CD4-positive, alpha-beta T cell treated with Interleukin-2 at 100 ng/mL for 4 hours (primary cell): ENCODE results near the gene HRH1.

Experiments
- DNase-seq: peaks from one replicate; pipeline ENCODE4 v3.0.0-alpha.2; 2020; ENCODE audit warnings: low spot score

The HRH1 gene

DNA sequence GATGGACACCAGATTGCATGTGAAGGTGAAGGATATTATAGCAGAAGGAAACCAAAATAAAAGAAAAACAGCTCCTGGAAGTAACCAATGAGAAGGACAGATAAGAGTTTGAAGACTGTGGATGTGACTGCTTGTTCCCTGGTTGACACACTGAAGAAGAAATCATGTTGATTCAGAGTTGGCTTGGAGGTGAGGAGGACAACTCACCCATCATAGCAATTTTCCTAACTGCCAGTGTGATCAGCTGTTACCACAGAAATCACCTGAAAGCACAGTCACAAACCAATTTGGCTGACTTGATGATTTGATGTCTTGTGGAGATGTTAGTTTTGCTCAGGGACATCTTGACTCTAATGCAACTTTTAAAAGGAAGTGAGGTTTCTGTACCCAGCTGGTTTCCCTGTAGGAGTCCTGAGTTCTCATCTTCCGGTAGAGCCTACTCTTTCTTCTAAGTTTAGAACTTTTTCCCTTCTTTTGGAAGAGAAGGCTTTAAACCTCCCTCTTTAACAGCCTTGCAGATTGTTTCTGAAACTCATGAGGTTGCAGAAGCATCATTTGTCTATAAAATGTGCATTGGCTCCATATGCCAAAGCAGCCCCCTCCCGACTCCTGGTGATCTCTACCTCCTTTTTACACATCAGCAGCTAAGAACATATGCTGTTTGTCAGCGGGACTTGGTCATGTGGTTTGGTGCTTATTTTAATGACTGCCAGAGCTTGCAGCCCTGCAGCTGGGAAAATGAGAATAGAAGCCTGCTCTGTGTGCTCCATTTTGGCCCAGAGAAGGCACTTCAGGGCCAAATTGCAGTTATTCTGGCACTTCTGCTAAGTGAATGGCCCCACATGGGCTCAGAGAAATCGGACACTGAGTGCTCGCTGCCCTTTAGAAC is 128.2 kb downstream of the HRH1 start:
- no peak for DNase-seq

DNA sequence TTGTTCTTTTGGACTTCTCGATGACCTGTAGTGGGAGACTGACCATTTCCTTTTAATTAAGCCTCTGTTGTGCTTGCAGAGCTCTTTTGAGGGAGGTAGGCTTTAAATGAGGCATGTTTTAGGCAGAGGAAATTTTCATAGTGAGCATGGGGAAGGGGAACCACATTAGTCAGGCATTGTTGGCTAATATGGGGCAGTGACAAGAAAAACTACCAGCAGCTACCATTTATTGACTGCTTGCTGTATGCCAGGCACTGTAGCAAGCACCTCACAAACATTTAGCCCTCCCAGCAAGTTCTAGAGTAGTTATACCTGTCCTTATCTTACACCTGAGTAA is 128.8 kb downstream of the HRH1 start:
- no peak for DNase-seq

GRCh38 chr3:11284011-11284410 is 129.7 kb downstream of the HRH1 start:
- no peak for DNase-seq

- no peak for DNase-seq
Measured at GRCh38 chr3:11285471-11285870, 131.2 kb downstream of the HRH1 start.

DNA sequence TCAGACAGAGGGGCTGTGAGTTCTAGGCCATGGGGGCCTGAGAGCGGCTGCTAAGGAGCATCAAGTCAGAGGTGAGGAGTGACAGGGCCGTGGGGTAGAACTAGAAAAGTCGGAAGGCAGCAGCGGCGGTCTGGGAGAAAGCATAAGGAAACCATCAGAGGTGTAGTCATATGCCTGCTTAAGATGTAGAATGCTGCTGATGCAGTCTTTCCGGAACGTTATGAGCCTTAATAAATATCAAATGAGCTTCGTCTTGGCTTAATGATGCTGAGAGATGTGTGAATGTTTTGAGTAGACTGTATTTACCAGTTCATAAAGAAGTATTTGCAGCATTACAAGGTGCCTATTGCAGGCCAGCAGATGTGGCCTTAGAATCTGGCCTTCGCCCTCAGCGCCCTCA is 133.1 kb downstream of the HRH1 start:
- no peak for DNase-seq

GRCh38 chr3:11288021-11288491 is 133.8 kb downstream of the HRH1 start:
- DNase-seq = peak; percentile 18

GRCh38 chr3:11288786-11289637 is 134.7 kb downstream of the HRH1 start:
- DNase-seq = peak; percentile 45

DNA sequence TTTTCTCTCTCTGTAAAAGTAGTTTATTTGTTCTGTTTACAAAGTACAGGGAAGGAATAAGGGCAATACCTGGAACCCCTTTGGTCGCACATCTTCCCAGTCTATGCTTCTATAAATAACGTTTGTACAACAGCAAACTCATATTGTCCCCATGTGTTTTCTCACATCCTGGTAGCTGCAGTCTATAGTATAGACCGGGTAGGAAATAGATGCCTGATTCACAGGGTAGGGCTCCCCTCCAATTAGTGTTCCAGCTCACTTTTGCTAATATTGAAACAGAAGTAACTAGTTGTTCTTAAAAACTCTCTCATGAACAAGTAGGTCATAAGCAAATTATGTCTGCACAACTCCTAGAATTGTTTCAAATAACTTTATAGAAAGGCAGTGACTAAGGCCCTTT is 135.6 kb downstream of the HRH1 start:
- DNase-seq = no peak

DNA sequence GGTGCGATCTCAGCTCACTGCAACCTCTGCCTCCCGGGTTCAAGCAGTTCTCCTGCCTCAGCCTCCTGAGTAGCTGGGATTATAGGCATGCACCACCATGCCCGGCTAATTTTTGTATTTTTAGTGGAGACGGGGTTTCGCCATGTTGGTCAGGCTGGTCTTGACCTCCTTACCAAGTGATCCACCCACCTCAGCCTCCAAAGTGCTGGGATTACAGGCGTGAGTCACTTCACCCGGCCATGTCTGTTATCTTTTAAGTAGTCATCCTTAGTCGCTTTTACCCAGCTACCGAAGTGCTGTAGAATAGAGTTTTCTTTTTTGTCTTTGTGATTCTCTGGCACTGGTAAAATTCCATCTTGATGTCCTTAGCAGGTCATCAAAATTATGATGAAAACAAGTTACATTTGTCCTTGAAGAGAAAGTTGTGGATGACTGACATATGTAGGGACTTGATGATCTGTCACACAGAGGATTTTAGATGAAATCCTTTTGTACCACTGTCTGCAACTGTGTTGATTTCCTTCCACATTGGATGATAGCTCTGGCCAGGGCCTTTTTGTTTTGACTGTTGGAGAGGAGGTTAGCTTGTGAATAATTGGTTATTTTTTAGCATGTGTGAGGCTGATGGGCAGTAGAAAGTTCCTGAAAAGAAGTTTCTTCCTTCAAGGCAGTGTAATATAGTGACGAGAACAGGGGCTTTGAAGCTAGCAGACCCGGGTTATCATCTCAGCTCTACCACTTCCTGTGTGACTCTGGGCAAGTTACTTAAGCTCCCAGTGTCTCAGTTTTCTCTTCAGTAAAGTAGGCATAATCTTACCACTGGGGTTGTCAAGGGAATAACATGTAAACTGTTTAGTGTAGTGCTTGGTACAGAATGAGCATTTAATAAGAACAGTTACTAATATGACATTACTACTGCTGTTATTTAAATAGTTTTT is 136.7 kb downstream of the HRH1 start:
- peak; percentile 80 for DNase-seq

DNA sequence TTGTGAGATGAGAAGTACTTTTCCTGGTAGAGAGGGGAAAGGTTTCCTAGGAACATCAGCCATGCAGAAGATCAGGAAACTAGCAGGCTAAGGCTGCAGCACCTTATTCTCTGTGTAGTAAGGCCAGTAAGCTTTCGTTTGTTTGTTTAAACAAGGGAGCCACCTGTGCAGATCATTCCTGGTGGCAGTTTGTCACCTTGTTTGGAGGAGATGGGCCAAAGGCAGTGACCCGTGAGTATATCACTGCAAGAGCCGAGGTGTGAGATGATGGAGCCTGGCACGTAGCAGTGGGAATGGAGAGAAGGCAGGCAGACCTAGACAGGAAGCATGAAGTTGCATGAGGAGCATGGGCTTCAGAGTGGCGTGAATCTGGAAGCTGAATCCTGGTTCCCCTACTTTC is 137.5 kb downstream of the HRH1 start:
- no peak for DNase-seq

DNA sequence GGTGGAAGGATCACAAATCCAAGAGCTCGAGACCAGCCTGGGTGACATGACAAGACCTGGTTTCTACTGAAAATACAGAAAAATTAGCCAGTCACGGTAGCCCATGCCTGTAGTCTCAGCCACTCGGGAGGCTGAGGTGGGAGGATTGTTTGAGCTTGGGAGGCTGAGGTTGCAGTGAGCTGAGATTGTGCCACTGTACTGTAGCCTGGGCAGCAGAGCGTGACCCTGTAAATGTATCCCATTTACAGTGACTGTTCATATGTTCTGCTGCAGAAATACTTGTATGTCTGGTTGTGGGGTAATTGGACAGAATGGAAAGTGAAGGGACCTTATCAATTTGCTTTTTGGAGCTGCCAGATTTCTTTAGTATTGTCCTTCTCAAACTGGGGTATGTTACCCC is 142.8 kb downstream of the HRH1 start:
- DNase-seq = no peak

DNA sequence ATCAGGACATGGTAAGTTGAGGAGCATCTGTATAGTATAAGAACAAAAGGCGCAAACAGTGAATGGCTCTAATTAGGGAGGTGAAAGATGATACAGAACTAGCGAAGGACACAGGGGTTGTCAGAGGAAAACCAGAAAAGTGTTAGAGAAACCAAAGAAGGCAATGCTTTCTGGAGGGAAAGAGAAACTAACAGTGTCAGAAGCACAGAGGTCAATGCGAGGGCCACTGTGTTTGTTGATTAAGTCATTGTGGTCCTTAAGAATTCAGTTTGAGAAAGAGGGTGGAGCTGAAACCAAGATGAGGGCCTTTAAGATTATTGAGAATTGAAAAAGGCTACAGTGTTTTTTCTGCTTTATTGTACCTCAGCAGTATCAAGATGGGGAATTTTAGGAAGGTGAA is 146.7 kb downstream of the HRH1 start:
- DNase-seq = peak; percentile 26

DNA sequence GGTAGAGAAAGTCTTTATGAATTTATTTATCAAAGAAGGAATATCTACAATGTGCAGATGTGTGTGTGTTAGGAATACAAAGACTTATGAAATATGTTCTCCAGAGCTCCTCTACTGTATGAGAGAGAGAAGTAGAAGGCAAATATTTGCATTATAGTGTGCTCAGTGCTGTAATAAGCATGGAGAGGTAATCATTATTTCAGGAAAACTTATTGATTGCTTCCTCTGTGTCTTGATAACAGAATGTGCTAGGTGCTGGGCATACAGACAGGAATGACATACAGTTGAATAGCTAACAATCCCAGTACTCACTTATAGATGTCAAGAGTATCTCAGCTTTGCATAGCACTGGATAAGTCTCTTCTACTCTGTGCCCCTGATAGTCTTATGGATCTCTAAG is 148.2 kb downstream of the HRH1 start:
- DNase-seq = no peak

DNA sequence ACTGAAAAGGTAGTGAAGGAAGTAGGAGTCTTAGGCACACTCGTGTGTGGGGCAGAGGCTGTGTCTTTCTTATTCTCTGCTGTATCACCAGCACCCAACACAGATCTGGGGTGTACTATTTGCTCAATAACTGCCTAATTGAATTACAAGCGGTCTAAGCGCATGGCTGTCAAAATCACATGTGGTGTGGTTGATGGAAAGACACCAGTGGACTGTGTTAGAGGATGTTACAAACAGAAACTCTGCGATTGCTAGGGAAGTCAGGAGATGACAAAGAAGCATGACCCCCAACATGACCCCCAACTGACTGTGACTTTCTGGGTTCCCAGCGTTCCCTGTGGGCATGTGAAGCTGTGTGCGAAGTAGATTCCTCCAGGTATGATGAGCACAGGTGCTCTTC is 149.9 kb downstream of the HRH1 start:
- DNase-seq = no peak

DNA sequence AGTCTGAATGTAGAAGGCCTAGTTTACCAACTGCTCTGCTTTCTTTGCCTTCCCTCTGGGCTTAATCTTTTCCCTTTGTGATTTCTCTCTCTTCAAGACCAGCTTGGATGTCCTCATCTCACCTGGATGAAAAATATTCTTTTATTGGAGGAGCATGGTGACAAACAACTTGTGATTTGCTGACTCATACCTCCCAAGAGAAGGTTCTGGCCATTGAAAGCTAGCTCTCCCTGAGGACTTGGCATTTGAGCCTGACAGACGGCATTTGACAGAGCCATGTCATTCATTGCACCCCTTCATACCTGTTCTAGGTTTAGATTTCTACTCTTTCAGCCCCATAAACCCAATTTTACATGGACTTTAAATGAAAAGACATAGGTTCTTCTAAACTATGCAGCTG is 151.2 kb downstream of the HRH1 start:
- no peak for DNase-seq

DNA sequence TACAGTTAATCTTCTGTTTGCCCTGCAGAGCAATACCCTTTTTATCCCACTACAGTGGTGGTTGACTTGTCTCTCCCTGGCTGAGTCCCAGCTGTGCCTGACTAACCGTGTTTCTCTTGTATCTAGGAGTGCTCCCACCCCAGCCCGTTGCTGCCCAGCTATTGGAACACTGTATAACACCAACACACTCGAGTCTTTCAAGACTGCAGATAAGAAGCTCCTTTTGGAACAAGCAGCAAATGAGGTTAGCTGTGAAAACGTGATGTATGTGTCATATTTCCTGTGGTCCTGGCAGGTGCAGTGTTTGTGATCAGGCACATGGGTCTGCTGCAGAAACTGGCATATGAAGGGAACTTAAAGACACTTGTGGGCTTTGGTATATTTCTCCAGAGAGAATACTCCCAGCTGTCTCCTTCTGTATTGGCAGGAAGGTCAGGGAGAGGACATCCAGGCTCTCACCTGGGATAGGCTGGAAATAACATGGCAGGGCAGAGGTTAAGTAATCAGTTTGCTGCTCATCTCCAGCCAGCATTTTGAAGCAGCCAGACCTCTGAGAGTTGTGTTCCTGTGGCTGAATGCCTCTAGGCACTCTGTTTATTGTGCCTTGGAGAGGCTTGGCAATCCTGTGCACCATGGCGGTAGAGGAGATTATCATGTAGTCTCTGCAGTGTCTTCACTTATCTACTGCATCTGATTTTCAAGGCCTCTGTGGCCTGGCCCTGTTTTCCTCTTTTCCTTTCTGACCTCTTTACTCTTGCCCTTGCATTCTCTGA is 152.7 kb downstream of the HRH1 start:
- DNase-seq = peak; percentile 57

- DNase-seq = no peak
Measured at GRCh38 chr3:11307830-11308432, 153.6 kb downstream of the HRH1 start.

DNA sequence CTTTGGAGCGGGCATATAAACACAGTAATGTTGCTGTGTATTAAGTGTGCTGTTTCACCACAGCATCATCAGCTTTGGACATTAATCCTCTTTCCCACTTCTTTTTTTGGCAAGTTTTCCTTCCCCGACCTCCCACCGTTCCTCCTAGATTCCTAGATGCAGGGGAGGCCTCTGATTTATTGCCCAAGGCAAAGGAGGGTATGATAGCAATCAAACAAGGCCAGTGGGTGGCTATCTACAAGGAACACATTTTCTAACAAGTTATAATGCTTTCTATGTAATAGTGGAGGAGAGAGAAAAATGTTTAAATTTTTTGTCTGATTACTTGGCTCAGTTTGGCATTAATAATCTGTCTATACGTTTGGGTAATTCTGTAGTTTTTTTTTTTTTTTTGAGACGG is 156.0 kb downstream of the HRH1 start:
- DNase-seq = no peak

DNA sequence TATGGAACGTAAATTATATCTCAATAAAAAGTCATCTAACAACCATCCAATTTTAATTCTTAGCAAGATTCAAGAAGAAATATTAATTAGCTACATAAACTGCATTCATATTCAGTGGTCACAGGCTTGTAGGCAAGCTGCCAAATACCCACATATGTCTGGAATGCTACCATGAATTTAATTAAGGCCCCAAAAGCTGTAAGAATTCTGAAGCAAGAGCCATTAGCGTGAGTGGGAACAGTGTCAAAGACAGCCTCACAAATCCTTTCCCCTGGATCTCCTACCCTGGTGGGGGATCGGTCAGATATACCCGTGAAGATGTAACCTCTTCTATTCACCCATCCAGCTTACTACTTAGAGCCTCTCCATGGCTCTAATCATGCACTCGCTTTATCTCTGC is 157.9 kb downstream of the HRH1 start:
- DNase-seq = no peak
